Measurements from ENCODE around the gene FPR2.

Gene FPR2

GRCh38 chr19:51739466-51740213 lies 21.3 kb upstream of the FPR2 start:
- Histone ChIP-seq H4K20me1 (ENCODE audit: insufficient read depth, low read length) (no peaks in the 10 kb centered on the region), H3K9ac (ENCODE audit: low read length) (no peak overlapping the region), H3K36me3 (replicated peaks; ENCODE audit: low read depth, low read length) (no peaks in the 10 kb centered on the region), H3K27ac (ENCODE audit: low read length) (no peak overlapping the region), H3K4me3 (ENCODE audit: low read length) (no peak overlapping the region), H3K27me3 (ENCODE audit: low read depth, low read length) (peaks cover 23% of the 10 kb centered on the region), H3K4me2 (ENCODE audit: low read length) (no peak overlapping the region), H3K4me1 (ENCODE audit: low read length) (no peaks in the 10 kb centered on the region), H3K79me2 (ENCODE audit: low read length) (no peaks in the 10 kb centered on the region), H3K9me3 (ENCODE audit: insufficient read depth, low read length) (no peaks in the 10 kb centered on the region), H2AFZ (ENCODE audit: low read depth, low read length) (no peak overlapping the region)
- no peak for TF ChIP-seq EZH2phosphoT487 (IDR thresholded peaks at IDR 0.05; ENCODE audit: low read depth)
- TF ChIP-seq CTCF (IDR thresholded peaks at IDR 0.05; ENCODE audit: low read depth, low read length) = no peak

DNA sequence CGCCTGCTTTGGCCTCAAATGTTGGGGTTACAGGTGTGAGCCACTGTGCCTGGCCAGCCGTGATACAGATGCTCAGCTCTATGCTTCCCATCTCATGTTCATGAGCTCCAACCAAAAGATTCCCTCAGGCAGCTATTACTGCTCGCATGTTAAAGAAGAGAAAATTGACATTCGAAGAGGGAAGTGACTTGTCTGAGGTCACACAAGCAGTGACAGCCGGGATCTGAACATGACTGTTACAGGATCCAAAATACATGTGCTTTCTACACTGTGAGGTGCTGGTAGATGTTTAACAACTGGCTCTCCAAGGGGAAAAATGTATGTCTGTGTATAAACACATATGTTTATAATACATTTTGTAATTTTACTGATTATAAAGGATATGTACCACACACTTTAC lies 20.6 kb upstream of the FPR2 start:
- Histone ChIP-seq H3K4me2 (ENCODE audit: low read length) (no peak overlapping the region), H3K9ac (ENCODE audit: low read length) (no peak overlapping the region), H3K9me3 (ENCODE audit: insufficient read depth, low read length) (no peaks in the 10 kb centered on the region), H3K36me3 (replicated peaks; ENCODE audit: low read depth, low read length) (no peaks in the 10 kb centered on the region), H3K4me1 (ENCODE audit: low read length) (no peaks in the 10 kb centered on the region), H3K4me3 (ENCODE audit: low read length) (no peak overlapping the region), H4K20me1 (ENCODE audit: insufficient read depth, low read length) (no peaks in the 10 kb centered on the region), H3K27me3 (ENCODE audit: low read depth, low read length) (peaks cover 19% of the 10 kb centered on the region), H3K79me2 (ENCODE audit: low read length) (no peaks in the 10 kb centered on the region), H3K27ac (ENCODE audit: low read length) (no peak overlapping the region), H2AFZ (ENCODE audit: low read depth, low read length) (no peak overlapping the region)
- TF ChIP-seq CTCF (IDR thresholded peaks at IDR 0.05; ENCODE audit: low read depth, low read length) = no peak
- TF ChIP-seq EZH2phosphoT487 (IDR thresholded peaks at IDR 0.05; ENCODE audit: low read depth) = no peak

DNA sequence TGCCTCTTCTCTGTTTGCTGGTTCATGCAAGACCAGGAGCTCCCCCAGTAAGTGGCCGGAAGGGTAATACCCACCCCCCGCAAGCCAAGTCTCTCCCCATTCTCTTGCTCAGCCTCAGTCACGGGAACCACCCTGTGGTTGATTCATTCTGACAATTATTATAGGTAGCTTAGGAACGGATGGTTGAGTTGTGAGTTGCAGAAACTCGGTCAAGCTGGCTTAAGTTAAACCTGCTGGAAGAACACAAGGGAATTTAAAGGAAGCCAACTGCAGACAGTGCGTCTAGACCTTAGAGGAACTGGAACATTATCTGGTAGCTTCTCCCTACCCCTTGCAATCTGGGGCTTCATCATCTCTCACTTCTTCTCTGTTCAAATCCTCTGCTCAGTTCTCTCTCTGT lies 18.2 kb upstream of the FPR2 start:
- no peaks in the 10 kb centered on the region for H3K36me3 ChIP-seq (replicated peaks; ENCODE audit: low read depth, low read length)
- no peak overlapping the region for H3K27ac ChIP-seq (ENCODE audit: low read length)
- TF ChIP-seq CTCF (IDR thresholded peaks at IDR 0.05; ENCODE audit: low read depth, low read length) = no peak
- no peak for TF ChIP-seq EZH2phosphoT487 (IDR thresholded peaks at IDR 0.05; ENCODE audit: low read depth)
- no peaks in the 10 kb centered on the region for H3K4me1 ChIP-seq (ENCODE audit: low read length)
- peaks cover 3% of the 10 kb centered on the region; the same call in 1 of the 2 replicates for H3K27me3 ChIP-seq (ENCODE audit: low read depth, low read length)
- H4K20me1 ChIP-seq (ENCODE audit: insufficient read depth, low read length) = no peaks in the 10 kb centered on the region
- no peak overlapping the region for H3K9ac ChIP-seq (ENCODE audit: low read length)
- no peak overlapping the region for H2AFZ ChIP-seq (ENCODE audit: low read depth, low read length)
- H3K79me2 ChIP-seq (ENCODE audit: low read length) = no peaks in the 10 kb centered on the region
- no peaks in the 10 kb centered on the region for H3K9me3 ChIP-seq (ENCODE audit: insufficient read depth, low read length)
- H3K4me2 ChIP-seq (ENCODE audit: low read length) = no peak overlapping the region
- H3K4me3 ChIP-seq (ENCODE audit: low read length) = no peak overlapping the region

GRCh38 chr19:51743405-51743804 lies 17.6 kb upstream of the FPR2 start:
- H3K9ac ChIP-seq (ENCODE audit: low read length) = no peak overlapping the region
- H3K27ac ChIP-seq (ENCODE audit: low read length) = no peak overlapping the region
- no peaks in the 10 kb centered on the region for H3K4me1 ChIP-seq (ENCODE audit: low read length)
- TF ChIP-seq CTCF (IDR thresholded peaks at IDR 0.05; ENCODE audit: low read depth, low read length) = no peak
- TF ChIP-seq EZH2phosphoT487 (IDR thresholded peaks at IDR 0.05; ENCODE audit: low read depth) = no peak
- H4K20me1 ChIP-seq (ENCODE audit: insufficient read depth, low read length) = no peaks in the 10 kb centered on the region
- H3K27me3 ChIP-seq (ENCODE audit: low read depth, low read length) = peaks cover 3% of the 10 kb centered on the region; the same call in 1 of the 2 replicates
- no peaks in the 10 kb centered on the region for H3K36me3 ChIP-seq (replicated peaks; ENCODE audit: low read depth, low read length)
- H3K79me2 ChIP-seq (ENCODE audit: low read length) = no peaks in the 10 kb centered on the region
- H3K4me2 ChIP-seq (ENCODE audit: low read length) = no peak overlapping the region
- H3K9me3 ChIP-seq (ENCODE audit: insufficient read depth, low read length) = no peaks in the 10 kb centered on the region
- H3K4me3 ChIP-seq (ENCODE audit: low read length) = no peak overlapping the region
- no peak overlapping the region for H2AFZ ChIP-seq (ENCODE audit: low read depth, low read length)
